Measurements from ENCODE around the gene FBXL16. TPM values are rescaled to one million over a fixed set of nuclear protein-coding genes. Genes with fewer than 3 reads are reported as not detected.

Gene FBXL16
- total and polyA plus RNA-seq, 2 of the 13 experiments (the other 11 are each of a cell fraction or from before 2014, with no cell fraction given): 0.22 to 2.0 TPM

DNA sequence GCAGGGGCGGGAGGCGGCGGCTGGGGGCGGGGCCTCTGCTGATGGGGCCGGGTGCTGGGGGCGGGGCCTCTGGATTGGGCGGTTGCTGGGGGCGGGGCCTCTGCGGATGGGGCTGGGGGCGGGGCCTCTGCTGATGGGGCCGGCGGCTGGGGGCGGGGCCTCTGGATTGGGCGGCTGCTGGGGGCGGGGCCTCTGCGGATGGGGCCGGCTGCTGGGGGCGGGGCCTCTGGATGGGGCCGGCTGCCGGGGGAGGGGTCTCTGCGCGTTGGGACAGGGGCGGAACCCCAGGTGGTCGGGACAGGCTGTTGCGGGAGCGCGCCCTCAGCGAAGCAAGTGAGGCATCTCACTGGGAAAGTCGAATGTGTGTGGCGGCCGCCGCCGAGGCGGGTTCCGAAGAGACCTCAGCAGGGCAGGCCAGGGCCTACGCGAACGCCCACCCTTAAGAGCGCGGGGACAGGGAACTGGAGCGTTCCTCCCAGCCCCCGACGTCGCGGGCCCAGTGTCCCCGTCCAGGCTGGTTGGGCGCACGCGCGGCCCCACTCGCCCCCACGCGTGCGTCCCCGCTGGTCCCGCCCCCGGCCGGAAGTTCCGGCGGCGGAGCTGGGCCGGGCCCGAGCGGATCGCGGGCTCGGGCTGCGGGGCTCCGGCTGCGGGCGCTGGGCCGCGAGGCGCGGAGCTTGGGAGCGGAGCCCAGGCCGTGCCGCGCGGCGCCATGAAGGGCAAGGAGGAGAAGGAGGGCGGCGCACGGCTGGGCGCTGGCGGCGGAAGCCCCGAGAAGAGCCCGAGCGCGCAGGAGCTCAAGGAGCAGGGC lies 25.6 kb downstream of the FBXL16 start, which contains the start of gene STUB1 (continued):
- TF ChIP-seq, protein P1, sequence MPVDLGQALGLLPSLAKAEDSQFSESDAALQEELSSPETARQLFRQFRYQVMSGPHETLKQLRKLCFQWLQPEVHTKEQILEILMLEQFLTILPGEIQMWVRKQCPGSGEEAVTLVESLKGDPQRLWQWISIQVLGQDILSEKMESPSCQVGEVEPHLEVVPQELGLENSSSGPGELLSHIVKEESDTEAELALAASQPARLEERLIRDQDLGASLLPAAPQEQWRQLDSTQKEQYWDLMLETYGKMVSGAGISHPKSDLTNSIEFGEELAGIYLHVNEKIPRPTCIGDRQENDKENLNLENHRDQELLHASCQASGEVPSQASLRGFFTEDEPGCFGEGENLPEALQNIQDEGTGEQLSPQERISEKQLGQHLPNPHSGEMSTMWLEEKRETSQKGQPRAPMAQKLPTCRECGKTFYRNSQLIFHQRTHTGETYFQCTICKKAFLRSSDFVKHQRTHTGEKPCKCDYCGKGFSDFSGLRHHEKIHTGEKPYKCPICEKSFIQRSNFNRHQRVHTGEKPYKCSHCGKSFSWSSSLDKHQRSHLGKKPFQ (CRISPR knock-in tag; IDR thresholded peaks at IDR 0.05; ENCODE audit: insufficient replicate concordance): no peak
- TF ChIP-seq, protein P2, sequence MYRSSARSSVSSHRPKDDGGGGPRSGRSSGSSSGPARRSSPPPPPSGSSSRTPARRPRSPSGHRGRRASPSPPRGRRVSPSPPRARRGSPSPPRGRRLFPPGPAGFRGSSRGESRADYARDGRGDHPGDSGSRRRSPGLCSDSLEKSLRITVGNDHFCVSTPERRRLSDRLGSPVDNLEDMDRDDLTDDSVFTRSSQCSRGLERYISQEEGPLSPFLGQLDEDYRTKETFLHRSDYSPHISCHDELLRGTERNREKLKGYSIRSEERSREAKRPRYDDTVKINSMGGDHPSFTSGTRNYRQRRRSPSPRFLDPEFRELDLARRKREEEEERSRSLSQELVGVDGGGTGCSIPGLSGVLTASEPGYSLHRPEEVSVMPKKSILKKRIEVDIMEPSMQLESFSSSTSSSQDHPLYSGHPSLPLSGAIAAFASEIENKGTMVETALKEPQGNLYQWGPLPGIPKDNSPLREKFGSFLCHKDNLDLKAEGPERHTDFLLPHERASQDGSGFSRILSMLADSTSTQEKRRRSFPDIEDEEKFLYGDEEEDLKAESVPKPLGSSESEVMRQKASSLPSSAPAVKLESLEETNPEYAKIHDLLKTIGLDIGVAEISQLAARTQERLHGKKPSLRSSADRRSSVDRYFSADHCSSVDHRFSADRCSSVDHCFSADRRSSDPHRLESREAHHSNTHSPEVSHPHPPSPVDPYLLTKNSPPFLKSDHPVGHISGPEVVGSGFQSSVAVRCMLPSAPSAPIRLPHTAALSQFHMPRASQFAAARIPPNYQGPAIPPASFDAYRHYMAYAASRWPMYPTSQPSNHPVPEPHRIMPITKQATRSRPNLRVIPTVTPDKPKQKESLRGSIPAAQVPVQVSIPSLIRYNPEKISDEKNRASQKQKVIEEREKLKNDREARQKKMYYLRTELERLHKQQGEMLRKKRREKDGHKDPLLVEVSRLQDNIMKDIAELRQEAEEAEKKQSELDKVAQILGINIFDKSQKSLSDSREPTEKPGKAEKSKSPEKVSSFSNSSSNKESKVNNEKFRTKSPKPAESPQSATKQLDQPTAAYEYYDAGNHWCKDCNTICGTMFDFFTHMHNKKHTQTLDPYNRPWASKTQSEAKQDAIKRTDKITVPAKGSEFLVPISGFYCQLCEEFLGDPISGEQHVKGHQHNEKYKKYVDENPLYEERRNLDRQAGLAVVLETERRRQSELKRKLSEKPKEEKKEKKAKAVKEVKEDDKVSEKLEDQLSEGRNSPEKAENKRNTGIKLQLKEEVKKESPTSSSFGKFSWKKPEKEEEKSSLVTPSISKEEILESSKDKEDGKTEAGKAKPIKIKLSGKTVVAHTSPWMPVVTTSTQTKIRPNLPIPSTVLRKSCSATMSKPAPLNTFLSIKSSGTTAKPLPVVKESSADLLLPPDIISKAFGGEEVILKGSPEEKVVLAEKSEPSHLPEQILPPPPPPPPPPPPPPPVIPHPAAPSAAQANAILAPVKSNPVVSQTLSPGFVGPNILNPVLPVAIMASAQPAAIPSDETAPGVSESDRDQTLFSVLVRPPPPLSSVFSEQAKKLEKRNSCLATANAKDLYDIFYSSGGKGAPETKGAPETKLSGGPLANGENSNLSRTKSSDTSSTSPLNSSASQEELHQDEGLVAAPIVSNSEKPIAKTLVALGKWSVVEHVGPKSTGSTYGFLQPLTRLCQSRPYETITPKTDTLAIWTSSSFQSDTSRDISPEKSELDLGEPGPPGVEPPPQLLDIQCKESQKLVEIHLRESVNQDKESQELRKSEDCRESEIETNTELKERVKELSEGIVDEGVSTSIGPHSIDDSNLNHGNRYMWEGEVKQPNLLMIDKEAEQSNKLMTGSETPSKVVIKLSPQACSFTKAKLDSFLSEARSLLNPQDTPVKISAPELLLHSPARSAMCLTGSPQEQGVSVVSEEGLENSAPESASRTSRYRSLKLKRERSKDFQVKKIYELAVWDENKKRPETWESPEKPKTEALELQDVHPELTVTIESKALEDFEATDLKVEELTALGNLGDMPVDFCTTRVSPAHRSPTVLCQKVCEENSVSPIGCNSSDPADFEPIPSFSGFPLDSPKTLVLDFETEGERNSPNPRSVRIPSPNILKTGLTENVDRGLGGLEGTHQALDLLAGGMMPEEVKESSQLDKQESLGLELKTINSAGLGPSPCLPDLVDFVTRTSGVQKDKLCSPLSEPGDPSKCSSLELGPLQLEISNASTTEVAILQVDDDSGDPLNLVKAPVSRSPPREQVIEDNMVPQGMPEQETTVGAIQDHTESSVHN (CRISPR knock-in tag; IDR thresholded peaks at IDR 0.05): no peak
- no peak for TF ChIP-seq RNF2 (conservative IDR thresholded peaks at IDR 0.05; ENCODE audit: low read depth)
- peak; percentile 68; the same call in 1 of the 2 replicates for TF ChIP-seq ZBTB2 (CRISPR knock-in tag; IDR thresholded peaks at IDR 0.05; ENCODE audit: low read depth)
- no peak for TF ChIP-seq ARNT (IDR thresholded peaks at IDR 0.05)
- TF ChIP-seq FIP1L1 (IDR thresholded peaks at IDR 0.05; ENCODE audit: borderline replicate concordance, insufficient read depth, low read depth, low read length): no peak
- TF ChIP-seq NONO (IDR thresholded peaks at IDR 0.05): no peak
- TF ChIP-seq NONO (CRISPR knock-in tag; conservative IDR thresholded peaks at IDR 0.05): 0 out of 2 replicates have a peak, but pooled peaks have one; percentile 26
- TF ChIP-seq ZBTB39 (CRISPR knock-in tag; IDR thresholded peaks at IDR 0.05): no peak
- TF ChIP-seq NR2C2 (CRISPR knock-in tag; IDR thresholded peaks at IDR 0.05; ENCODE audit: borderline replicate concordance): no peak
- TF ChIP-seq NKX3-1 (CRISPR knock-in tag; IDR thresholded peaks at IDR 0.05): 0 out of 2 replicates have a peak, but pooled peaks have one; percentile 40
- no peak for TF ChIP-seq MED13 (CRISPR knock-in tag; IDR thresholded peaks at IDR 0.05)
- 0 out of 2 replicates have a peak, but pooled peaks have one; percentile 10 for TF ChIP-seq SOX5 (CRISPR knock-in tag; IDR thresholded peaks at IDR 0.05; ENCODE audit: borderline replicate concordance)
- TF ChIP-seq ZNF670 (CRISPR knock-in tag; IDR thresholded peaks at IDR 0.05; ENCODE audit: borderline replicate concordance): no peak
- no peak; the same call in 1 of the 2 replicates for TF ChIP-seq MIER3 (CRISPR knock-in tag; IDR thresholded peaks at IDR 0.05; ENCODE audit: borderline replicate concordance)
